HepG2 (cell line): ENCODE results near the gene POC1A. TPM values are rescaled to one million over a fixed set of nuclear protein-coding genes. Genes with fewer than 3 reads are reported as not detected.

Experiments
- DNMT3B ChIP-seq: conservative IDR thresholded peaks from 2 replicates; pipeline ENCODE4 v1.6.1; 2016; ENCODE audit warnings: missing biosample characterization, control low read depth
- EP300 ChIP-seq, 3 experiments: sonication (generic) in 1 of 3; formaldehyde crosslinking in 1 of 3; IDR thresholded peaks; 2 replicates each; pipeline versions ENCODE4 v1.5.1 to v1.6.1; 2011 to 2020; ENCODE audit warnings: low read depth in 2 of 3, low read length in 2 of 3, borderline replicate concordance in 1 of 3, improper control_type of control experiment in 1 of 3, mild to moderate bottlenecking in 1 of 3, missing genetic modification reagents in 1 of 3, moderate library complexity in 1 of 3
- EZH2 ChIP-seq: conservative IDR thresholded peaks from 2 replicates; pipeline ENCODE4 v1.6.1; 2012; ENCODE audit warnings: mild to moderate bottlenecking, low read depth, low read length, moderate library complexity
- FOXK1 ChIP-seq: sonication (generic); formaldehyde crosslinking; IDR thresholded peaks from 2 replicates; pipeline ENCODE4 v1.4.0; 2020; ENCODE audit warnings: low read depth, missing genetic modification reagents, borderline replicate concordance
- GTF3A ChIP-seq: sonication (generic); formaldehyde crosslinking; conservative IDR thresholded peaks from 2 replicates; pipeline ENCODE4 v1.4.0; 2020; ENCODE audit warnings: mild to moderate bottlenecking, missing genetic modification reagents
- HMG20A ChIP-seq: IDR thresholded peaks from 2 replicates; pipeline ENCODE4 v1.6.1; 2016; ENCODE audit warnings: borderline replicate concordance
- IKZF1 ChIP-seq: fragments of 450-650 bp; IDR thresholded peaks from 2 replicates; pipeline ENCODE4 v1.7.1; 2016
- KAT7 ChIP-seq: IDR thresholded peaks from 2 replicates; pipeline ENCODE4 v1.6.1; 2018; ENCODE audit warnings: borderline replicate concordance, missing compliant biosample characterization
- KAT8 ChIP-seq: IDR thresholded peaks from 2 replicates; pipeline ENCODE4 v1.6.1; 2016; ENCODE audit warnings: missing genetic modification reagents, missing compliant biosample characterization
- NR2F6 ChIP-seq, 2 experiments: IDR thresholded peaks; 2 replicates each; pipeline ENCODE4 v1.6.1; 2016; ENCODE audit warnings: antibody characterized with exemption in 1 of 2, mild to moderate bottlenecking in 1 of 2
- PHF5A ChIP-seq: IDR thresholded peaks from one replicate; pipeline ENCODE4 v1.6.1; 2018; ENCODE audit warnings: low read depth, missing genetic modification reagents; ENCODE audit not compliant: unreplicated experiment
- RARA ChIP-seq: IDR thresholded peaks from 2 replicates; pipeline ENCODE4 v1.6.1; 2016; ENCODE audit warnings: missing genetic modification reagents, missing compliant biosample characterization
- RCOR2 ChIP-seq: IDR thresholded peaks from 2 replicates; pipeline ENCODE4 v1.6.1; 2016; ENCODE audit warnings: missing biosample characterization, missing genetic modification reagents
- SAFB2 ChIP-seq: sonication (generic); formaldehyde crosslinking; IDR thresholded peaks from 2 replicates; pipeline ENCODE4 v1.5.1; 2020; ENCODE audit warnings: missing genetic modification reagents, low read depth, mild to moderate bottlenecking, borderline replicate concordance
- SOX13 ChIP-seq, 3 experiments: fragments of 450-650 bp in 1 of 3; sonication (generic) in 1 of 3; formaldehyde crosslinking in 1 of 3; IDR thresholded peaks in 2 of 3; conservative IDR thresholded peaks in 1 of 3; 2 replicates each; pipeline versions ENCODE4 v1.5.0 to v1.6.1; 2016 to 2020; ENCODE audit warnings: antibody characterized with exemption in 1 of 3, mild to moderate bottlenecking in 1 of 3, missing compliant biosample characterization in 1 of 3, missing genetic modification reagents in 1 of 3, moderate library complexity in 1 of 3
- SP140L ChIP-seq: sonication (generic); formaldehyde crosslinking; IDR thresholded peaks from 2 replicates; pipeline ENCODE4 v1.4.0; 2020; ENCODE audit warnings: missing genetic modification reagents, borderline replicate concordance
- SRY ChIP-seq: sonication (generic); formaldehyde crosslinking; IDR thresholded peaks from 2 replicates; pipeline ENCODE4 v1.8.0; 2022; ENCODE audit warnings: mild to moderate bottlenecking, missing genetic modification reagents
- TAF15 ChIP-seq: fragments of 200-400 bp; formaldehyde crosslinking; IDR thresholded peaks from one replicate; pipeline ENCODE4 v1.6.1; 2018; ENCODE audit warnings: mild to moderate bottlenecking, low read depth, low read length; ENCODE audit not compliant: poor library complexity, severe bottlenecking
- TCF12 ChIP-seq, 2 experiments: fragments of 450-650 bp in 1 of 2; sonication (generic) in 1 of 2; formaldehyde crosslinking in 1 of 2; IDR thresholded peaks; 2 replicates each; pipeline versions ENCODE4 v1.6.1 to v1.8.0; 2017 to 2022; ENCODE audit warnings: antibody characterized with exemption in 1 of 2, mild to moderate bottlenecking in 1 of 2, missing genetic modification reagents in 1 of 2, moderate library complexity in 1 of 2
- ZFY ChIP-seq: sonication (generic); formaldehyde crosslinking; IDR thresholded peaks from 2 replicates; pipeline ENCODE4 v1.4.0; 2020; ENCODE audit warnings: missing genetic modification reagents
- ZNF234 ChIP-seq: sonication (generic); formaldehyde crosslinking; conservative IDR thresholded peaks from 2 replicates; pipeline ENCODE4 v1.5.1; 2020; ENCODE audit warnings: mild to moderate bottlenecking, missing genetic modification reagents
- ZNF264 ChIP-seq: sonication (generic); formaldehyde crosslinking; IDR thresholded peaks from 2 replicates; pipeline ENCODE4 v1.4.0; 2020; ENCODE audit warnings: missing genetic modification reagents
- ZNF326 ChIP-seq: sonication (generic); formaldehyde crosslinking; IDR thresholded peaks from 2 replicates; pipeline ENCODE4 v1.4.0; 2020; ENCODE audit warnings: missing genetic modification reagents, borderline replicate concordance
- ZNF644 ChIP-seq: IDR thresholded peaks from 2 replicates; pipeline ENCODE4 v1.6.1; 2016; ENCODE audit warnings: low read depth
- ZNF775 ChIP-seq: sonication (generic); formaldehyde crosslinking; IDR thresholded peaks from 2 replicates; pipeline ENCODE4 v1.4.0; 2020; ENCODE audit warnings: missing genetic modification reagents, mild to moderate bottlenecking, moderate library complexity, borderline replicate concordance
- ZSCAN9 ChIP-seq: IDR thresholded peaks from 2 replicates; pipeline ENCODE4 v1.6.1; 2016; ENCODE audit warnings: borderline replicate concordance
- polyA plus RNA-seq, 8 experiments: library from polyadenylated mRNA; depleted of rRNA in 3 of 8; stranded (reverse) in 7 of 8; unstranded in 1 of 8; fragments of >200 nt; fragmentation: Illumina TruSeq in 4 of 8; extraction: Trizol in 4 of 8; gene quantifications; 2 replicates each; pipeline versions ENCODE4 v1.2.1 to v1.2.3, GENCODE V29; 2011 to 2016; ENCODE audit warnings: low read depth in 4 of 8, missing spikeins in 1 of 8, mixed read lengths in 1 of 8; ENCODE audit not compliant: insufficient read depth in 1 of 8
- total RNA-seq, 5 experiments: library from RNA; depleted of rRNA; stranded (reverse); fragments of >200 nt; fragmentation: Illumina TruSeq; extraction: Trizol; gene quantifications; 2 replicates each; pipeline ENCODE4 v1.2.3, GENCODE V29; 2016; ENCODE audit warnings: low read depth in 1 of 5
- TF ChIP-seq, protein P1 (sequence below): sonication (generic); formaldehyde crosslinking; IDR thresholded peaks from 2 replicates; pipeline ENCODE4 v1.4.0; 2020; ENCODE audit warnings: missing genetic modification reagents, mild to moderate bottlenecking, borderline replicate concordance
- TF ChIP-seq, protein P2 (sequence below): sonication (generic); formaldehyde crosslinking; IDR thresholded peaks from 2 replicates; pipeline ENCODE4 v1.4.0; 2020; ENCODE audit warnings: mild to moderate bottlenecking, missing genetic modification reagents
- TF ChIP-seq, protein P3 (sequence below): sonication (generic); formaldehyde crosslinking; IDR thresholded peaks from 2 replicates; pipeline ENCODE4 v1.4.0; 2020; ENCODE audit warnings: mild to moderate bottlenecking, missing genetic modification reagents

POC1A gene
- total and polyA plus RNA-seq, 2 of the 13 experiments (the other 11 are each of a cell fraction or from before 2014, with no cell fraction given): 14.6 to 20.0 TPM

DNA sequence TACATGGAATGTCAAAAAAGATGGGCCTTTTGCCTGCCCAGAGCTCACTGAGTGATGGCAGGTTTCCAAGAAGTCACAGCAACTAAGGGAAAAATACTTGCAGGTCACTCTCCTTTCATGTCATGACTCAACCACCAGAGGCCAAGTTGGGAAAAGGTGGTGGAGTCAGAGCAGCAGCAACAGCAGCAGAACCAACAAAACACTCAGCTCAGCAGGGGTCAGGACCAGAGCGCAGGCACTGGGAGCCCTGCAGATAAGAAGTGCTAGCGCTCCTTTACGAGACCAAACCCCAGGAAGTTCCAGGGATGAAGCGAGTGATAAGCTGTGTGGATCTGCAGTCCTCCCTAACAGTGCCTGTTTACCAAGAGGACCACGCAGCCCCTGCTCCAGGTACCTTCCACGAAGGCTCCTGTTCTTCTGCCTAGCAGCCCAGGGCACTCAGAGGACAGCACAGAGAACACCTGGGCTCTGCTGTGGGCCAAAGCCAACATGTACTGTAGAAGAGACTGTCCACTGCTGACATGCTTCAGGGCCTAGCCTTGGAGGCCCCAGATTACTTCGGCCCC, 26.0 kb downstream of the POC1A start (continued):
- TF ChIP-seq GTF3A (CRISPR knock-in tag): no peak
- TF ChIP-seq EP300 (IDR thresholded peaks at IDR 0.05; ENCODE audit: low read depth in 2 of 2, low read length in 2 of 2): 0 out of 4 replicates have a peak, but pooled peaks of 1 of the 2 experiments have one; percentile 5
- no peak for TF ChIP-seq EP300 (CRISPR knock-in tag; IDR thresholded peaks at IDR 0.05; ENCODE audit: borderline replicate concordance)
- no peak for TF ChIP-seq SAFB2
- 0 out of 2 replicates have a peak, but pooled peaks have one; percentile 45 for TF ChIP-seq KAT8 (CRISPR knock-in tag)
- TF ChIP-seq ZNF644 (CRISPR knock-in tag): peak; percentile 77
- peak; percentile 62 for TF ChIP-seq RARA
- peak; percentile 28; the same call in 1 of the 2 replicates for TF ChIP-seq FOXK1 (CRISPR knock-in tag)
- no peak for TF ChIP-seq TCF12 (IDR thresholded peaks at IDR 0.05)
- no peak for TF ChIP-seq TCF12 (CRISPR knock-in tag; IDR thresholded peaks at IDR 0.05)
- TF ChIP-seq SOX13 (IDR thresholded peaks at IDR 0.05): no peak
- 0 out of 4 replicates have a peak, but pooled peaks of 1 of the 2 experiments have one; percentile 29 for TF ChIP-seq SOX13 (CRISPR knock-in tag; conservative IDR thresholded peaks at IDR 0.05 in 1 of 2, IDR thresholded peaks at IDR 0.05 in 1 of 2)
- TF ChIP-seq ZNF326: no peak
- TF ChIP-seq EZH2: no peak
- TF ChIP-seq, protein P1, sequence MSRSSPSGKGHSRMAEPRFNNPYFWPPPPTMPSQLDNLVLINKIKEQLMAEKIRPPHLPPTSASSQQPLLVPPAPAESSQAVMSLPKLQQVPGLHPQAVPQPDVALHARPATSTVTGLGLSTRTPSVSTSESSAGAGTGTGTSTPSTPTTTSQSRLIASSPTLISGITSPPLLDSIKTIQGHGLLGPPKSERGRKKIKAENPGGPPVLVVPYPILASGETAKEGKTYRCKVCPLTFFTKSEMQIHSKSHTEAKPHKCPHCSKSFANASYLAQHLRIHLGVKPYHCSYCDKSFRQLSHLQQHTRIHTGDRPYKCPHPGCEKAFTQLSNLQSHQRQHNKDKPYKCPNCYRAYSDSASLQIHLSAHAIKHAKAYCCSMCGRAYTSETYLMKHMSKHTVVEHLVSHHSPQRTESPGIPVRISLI (CRISPR knock-in tag): no peak
- TF ChIP-seq ZFY: 0 out of 2 replicates have a peak, but pooled peaks have one; percentile 24
- TF ChIP-seq HMG20A (CRISPR knock-in tag): no peak
- no peak for TF ChIP-seq SP140L
- TF ChIP-seq DNMT3B (CRISPR knock-in tag): no peak
- TF ChIP-seq ZSCAN9 (CRISPR knock-in tag): no peak
- TF ChIP-seq SRY (CRISPR knock-in tag): no peak
- no peak for TF ChIP-seq ZNF234
- TF ChIP-seq RCOR2 (CRISPR knock-in tag): no peak
- no peak for TF ChIP-seq TAF15
- TF ChIP-seq NR2F6 (IDR thresholded peaks at IDR 0.05): peak; percentile 50
- TF ChIP-seq NR2F6 (CRISPR knock-in tag; IDR thresholded peaks at IDR 0.05): peak; percentile 50; the same call in 1 of the 2 replicates
- TF ChIP-seq PHF5A: no peak
- no peak for TF ChIP-seq ZNF775 (CRISPR knock-in tag)
- TF ChIP-seq KAT7: no peak
- TF ChIP-seq, protein P2, sequence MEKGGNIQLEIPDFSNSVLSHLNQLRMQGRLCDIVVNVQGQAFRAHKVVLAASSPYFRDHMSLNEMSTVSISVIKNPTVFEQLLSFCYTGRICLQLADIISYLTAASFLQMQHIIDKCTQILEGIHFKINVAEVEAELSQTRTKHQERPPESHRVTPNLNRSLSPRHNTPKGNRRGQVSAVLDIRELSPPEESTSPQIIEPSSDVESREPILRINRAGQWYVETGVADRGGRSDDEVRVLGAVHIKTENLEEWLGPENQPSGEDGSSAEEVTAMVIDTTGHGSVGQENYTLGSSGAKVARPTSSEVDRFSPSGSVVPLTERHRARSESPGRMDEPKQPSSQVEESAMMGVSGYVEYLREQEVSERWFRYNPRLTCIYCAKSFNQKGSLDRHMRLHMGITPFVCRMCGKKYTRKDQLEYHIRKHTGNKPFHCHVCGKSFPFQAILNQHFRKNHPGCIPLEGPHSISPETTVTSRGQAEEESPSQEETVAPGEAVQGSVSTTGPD (CRISPR knock-in tag): no peak
- TF ChIP-seq, protein P3, sequence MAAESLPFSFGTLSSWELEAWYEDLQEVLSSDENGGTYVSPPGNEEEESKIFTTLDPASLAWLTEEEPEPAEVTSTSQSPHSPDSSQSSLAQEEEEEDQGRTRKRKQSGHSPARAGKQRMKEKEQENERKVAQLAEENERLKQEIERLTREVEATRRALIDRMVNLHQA (CRISPR knock-in tag): no peak
- no peak for TF ChIP-seq IKZF1
- no peak for TF ChIP-seq ZNF264 (CRISPR knock-in tag)
